Colonic mucosa (tissue), 4 donors: ENCODE results near the gene SNAP47. TPM values are rescaled to one million over a fixed set of nuclear protein-coding genes. Genes with fewer than 3 reads are reported as not detected.

Source experiments
- DNase-seq: peaks from one replicate; pipeline ENCODE4 v3.0.0-alpha.2; 2020
- H3K27ac ChIP-seq: fragments of 200-600 bp; one replicate; pipeline ENCODE4 v1.8.0; 2021
- H3K27me3 ChIP-seq: fragments of 200-600 bp; one replicate; pipeline ENCODE4 v1.8.0; 2021
- H3K36me3 ChIP-seq: fragments of 200-600 bp; one replicate; pipeline ENCODE4 v1.8.0; 2021
- H3K4me1 ChIP-seq: fragments of 200-600 bp; one replicate; pipeline ENCODE4 v1.8.0; 2021; ENCODE audit warnings: mild to moderate bottlenecking
- H3K4me3 ChIP-seq: fragments of 200-600 bp; one replicate; pipeline ENCODE4 v1.8.0; 2021
- H3K9ac ChIP-seq, 2 donors: one replicate each; pipeline ENCODE4 v1.7.0; 2013; ENCODE audit warnings: control low read depth in 2 of 2, low read depth in 2 of 2, low read length in 2 of 2
- H3K9me3 ChIP-seq: fragments of 200-600 bp; one replicate; pipeline ENCODE4 v1.8.0; 2021
- intact Hi-C: fragments of 100-400 bp; cut with DNase I; formaldehyde crosslinking; loops from one replicate; pipeline ENCODE4 v1.14.1; 2022
- total RNA-seq, 2 donors: library from RNA; stranded (reverse); fragmentation: NEBNext Ultra II Directional in 1 of 2; extraction: Animal tissue kit (Norgen Biotek cat#: 25700) in 1 of 2; gene quantifications; one replicate each; pipeline ENCODE4 v1.2.1, GENCODE V29; 2021
- TF ChIP-seq, protein P1 (sequence below): fragments of 200-600 bp; IDR thresholded peaks from one replicate; pipeline ENCODE4 v1.8.0; 2022; ENCODE audit warnings: antibody characterized with exemption, mild to moderate bottlenecking
- donor health status: healthy.
- donor health status: DM: no; HTN: no; CAD: no.
- donor health status: DM: no; HTN: no; CAD: no.

Gene SNAP47
- total RNA-seq, 2 donors from 2014 or later: 19.0 to 28.0 TPM

GRCh38 chr1:227742738-227743715 is 7.8 kb downstream of the SNAP47 start:
- Histone ChIP-seq H3K4me1 (peaks cover 6% of the 10 kb centered on the region), H3K9ac (no peak overlapping the region), H3K27ac (no peak overlapping the region), H3K4me3 (no peak overlapping the region), H3K9me3 (no peaks in the 10 kb centered on the region), H3K27me3 (no peaks in the 10 kb centered on the region), H3K36me3 (no peaks in the 10 kb centered on the region)
- TF ChIP-seq, protein P1, sequence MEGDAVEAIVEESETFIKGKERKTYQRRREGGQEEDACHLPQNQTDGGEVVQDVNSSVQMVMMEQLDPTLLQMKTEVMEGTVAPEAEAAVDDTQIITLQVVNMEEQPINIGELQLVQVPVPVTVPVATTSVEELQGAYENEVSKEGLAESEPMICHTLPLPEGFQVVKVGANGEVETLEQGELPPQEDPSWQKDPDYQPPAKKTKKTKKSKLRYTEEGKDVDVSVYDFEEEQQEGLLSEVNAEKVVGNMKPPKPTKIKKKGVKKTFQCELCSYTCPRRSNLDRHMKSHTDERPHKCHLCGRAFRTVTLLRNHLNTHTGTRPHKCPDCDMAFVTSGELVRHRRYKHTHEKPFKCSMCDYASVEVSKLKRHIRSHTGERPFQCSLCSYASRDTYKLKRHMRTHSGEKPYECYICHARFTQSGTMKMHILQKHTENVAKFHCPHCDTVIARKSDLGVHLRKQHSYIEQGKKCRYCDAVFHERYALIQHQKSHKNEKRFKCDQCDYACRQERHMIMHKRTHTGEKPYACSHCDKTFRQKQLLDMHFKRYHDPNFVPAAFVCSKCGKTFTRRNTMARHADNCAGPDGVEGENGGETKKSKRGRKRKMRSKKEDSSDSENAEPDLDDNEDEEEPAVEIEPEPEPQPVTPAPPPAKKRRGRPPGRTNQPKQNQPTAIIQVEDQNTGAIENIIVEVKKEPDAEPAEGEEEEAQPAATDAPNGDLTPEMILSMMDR: no peak
- intact Hi-C loops: no loop called here
- peak; percentile 14 for DNase-seq

- TF ChIP-seq, protein P1: no peak
- intact Hi-C loops: no loop called here
- H3K36me3 ChIP-seq: no peaks in the 10 kb centered on the region
- peak; percentile 59 for DNase-seq
- H3K9ac ChIP-seq: no peak overlapping the region
- no peaks in the 10 kb centered on the region for H3K27me3 ChIP-seq
- no peak overlapping the region for H3K27ac ChIP-seq
- peaks cover 6% of the 10 kb centered on the region for H3K4me1 ChIP-seq
- no peaks in the 10 kb centered on the region for H3K9me3 ChIP-seq
- no peak overlapping the region for H3K4me3 ChIP-seq
Observed at GRCh38 chr1:227744668-227745067, 9.4 kb downstream of the SNAP47 start.

DNA sequence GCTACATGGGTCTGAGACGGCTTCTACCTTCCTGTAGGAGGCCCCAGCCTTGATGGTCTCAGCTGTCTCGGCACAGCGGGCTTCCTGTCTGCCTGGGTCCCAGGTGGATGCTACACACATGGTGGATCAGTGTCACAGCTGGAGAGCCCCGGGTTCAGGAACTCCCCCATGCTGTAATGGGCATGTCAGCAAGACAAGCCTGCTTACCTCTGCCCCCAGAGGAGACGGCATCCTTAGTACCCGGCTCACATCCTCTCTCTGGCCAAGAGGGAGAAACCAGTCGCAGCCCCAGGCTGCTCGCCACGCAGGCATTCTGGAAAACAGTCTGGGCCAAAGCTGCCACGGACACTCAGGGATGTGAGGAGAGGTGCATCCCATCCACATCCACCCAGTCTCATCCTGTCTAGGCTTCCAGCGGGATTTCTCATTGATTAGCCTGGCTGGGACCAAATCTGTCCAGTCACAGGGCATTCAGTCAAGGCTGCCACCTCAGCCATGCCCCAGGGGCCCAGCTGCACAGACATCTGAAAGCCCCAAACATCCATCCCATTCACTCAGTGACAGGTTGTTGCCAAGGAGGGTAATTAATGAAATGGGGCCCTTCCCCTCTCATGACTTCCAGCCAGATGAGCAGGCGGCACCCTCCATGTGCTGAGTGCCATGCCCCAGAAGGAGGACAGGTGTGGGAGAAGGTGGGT is 10.5 kb downstream of the SNAP47 start:
- H3K27ac ChIP-seq: no peak overlapping the region
- peaks cover 6% of the 10 kb centered on the region for H3K4me1 ChIP-seq
- H3K9me3 ChIP-seq: no peaks in the 10 kb centered on the region
- H3K27me3 ChIP-seq: no peaks in the 10 kb centered on the region
- no peak for DNase-seq
- intact Hi-C loops: no loop called here
- H3K9ac ChIP-seq: no peak overlapping the region
- H3K4me3 ChIP-seq: no peak overlapping the region
- H3K36me3 ChIP-seq: no peaks in the 10 kb centered on the region
- TF ChIP-seq, protein P1: no peak

DNA sequence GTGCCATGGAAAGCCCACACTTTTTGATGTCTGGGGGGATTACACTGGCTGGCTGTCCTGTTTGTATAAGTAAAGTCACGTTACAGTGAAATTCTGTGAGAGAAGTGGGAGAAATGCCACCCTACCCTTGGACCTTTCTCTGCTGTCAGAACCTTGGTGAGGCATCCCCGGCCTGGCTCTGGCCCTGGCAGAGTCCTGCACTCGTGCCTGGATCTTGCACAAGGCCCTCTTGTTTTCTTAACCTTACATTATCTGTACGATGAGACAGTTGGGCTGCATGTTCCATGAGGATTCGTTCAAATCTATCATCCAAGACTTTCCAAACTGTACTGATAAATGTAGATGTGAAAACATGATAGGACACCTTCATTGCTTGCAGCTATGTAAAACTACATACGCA is 11.4 kb downstream of the SNAP47 start:
- no peak overlapping the region for H3K4me3 ChIP-seq
- H3K9ac ChIP-seq: no peak overlapping the region
- H3K27me3 ChIP-seq: no peaks in the 10 kb centered on the region
- no peak for DNase-seq
- H3K9me3 ChIP-seq: no peaks in the 10 kb centered on the region
- no peak overlapping the region for H3K27ac ChIP-seq
- H3K36me3 ChIP-seq: no peaks in the 10 kb centered on the region
- peaks cover 6% of the 10 kb centered on the region for H3K4me1 ChIP-seq
- TF ChIP-seq, protein P1: no peak
- intact Hi-C loops: no loop called here

DNA sequence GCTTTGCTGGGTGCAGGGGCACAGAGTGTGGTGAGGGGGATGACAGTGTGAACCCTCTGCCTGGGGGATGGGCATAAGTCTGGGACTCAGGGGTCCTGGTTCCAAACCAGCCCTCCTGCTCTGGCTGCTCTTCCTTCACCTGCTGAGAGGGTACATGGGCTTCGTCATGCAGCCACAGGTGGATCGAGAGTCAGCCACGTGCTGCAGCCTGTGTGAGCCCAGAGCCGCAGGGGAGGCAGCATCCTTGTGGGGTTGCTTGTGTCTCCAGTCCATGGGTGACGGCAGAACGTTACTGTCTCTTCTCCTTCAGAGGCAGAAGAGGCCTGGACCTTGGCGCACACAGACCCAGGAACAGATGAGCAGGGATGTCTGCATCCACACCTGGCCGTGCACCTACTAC is 12.1 kb downstream of the SNAP47 start:
- no peak overlapping the region for H3K9ac ChIP-seq
- DNase-seq: no peak
- no peaks in the 10 kb centered on the region for H3K27me3 ChIP-seq
- H3K4me3 ChIP-seq: no peak overlapping the region
- H3K9me3 ChIP-seq: no peaks in the 10 kb centered on the region
- TF ChIP-seq, protein P1: no peak
- intact Hi-C loops: no loop called here
- peaks cover 6% of the 10 kb centered on the region for H3K4me1 ChIP-seq
- H3K27ac ChIP-seq: no peak overlapping the region
- H3K36me3 ChIP-seq: no peaks in the 10 kb centered on the region
